ENCODE measurements around the gene DNAH6.

The DNAH6 gene

GRCh38 chr2:84474176-84474575 is 42.1 kb upstream of the DNAH6 start:
- peaks cover 44% of the 10 kb centered on the region for H3K9me3 ChIP-seq (ENCODE audit: control insufficient read depth, low read length)
- DNase-seq: no peak

GRCh38 chr2:84477886-84478285 is 38.4 kb upstream of the DNAH6 start:
- H3K27ac ChIP-seq (ENCODE audit: low read length, poor library complexity, severe bottlenecking): no peak overlapping the region
- H3K18ac ChIP-seq (ENCODE audit: low read depth in 1 of 2, low read length in 2 of 2): no peak overlapping the region
- H3K4me1 ChIP-seq (ENCODE audit: control insufficient read depth, insufficient read depth, low read depth, low read length): peaks cover 4% of the 10 kb centered on the region
- H3K9ac ChIP-seq (ENCODE audit: low read length): no peak overlapping the region
- no peak overlapping the region for H3K4me3 ChIP-seq (ENCODE audit: insufficient read depth in 1 of 2, low read depth in 1 of 2, low read length in 2 of 2)
- no peak overlapping the region for H3K4me2 ChIP-seq (ENCODE audit: low read length, poor library complexity, severe bottlenecking)
- no peak overlapping the region for H2AK5ac ChIP-seq (ENCODE audit: low read length, severe bottlenecking)
- no peak overlapping the region for H2BK5ac ChIP-seq (ENCODE audit: low read depth, low read length, poor library complexity, severe bottlenecking)
- H3K27me3 ChIP-seq (ENCODE audit: control insufficient read depth in 1 of 2, insufficient read depth in 1 of 2, low read length in 2 of 2): no peaks in the 10 kb centered on the region
- H3K14ac ChIP-seq (ENCODE audit: low read length in 2 of 2): no peak overlapping the region
- no CpG with 5 or more reads among the region's 1 CpG for WGBS
- no peaks in the 10 kb centered on the region for H3K79me1 ChIP-seq (replicated peaks; ENCODE audit: low read length, poor library complexity, severe bottlenecking)
- H3K9me3 ChIP-seq (ENCODE audit: control insufficient read depth, low read length): peaks cover 30% of the 10 kb centered on the region
- no peak overlapping the region for H2BK15ac ChIP-seq (ENCODE audit: low read depth, poor library complexity, severe bottlenecking)
- H3K23ac ChIP-seq (ENCODE audit: low read length in 2 of 2): no peak overlapping the region
- H2BK120ac ChIP-seq (ENCODE audit: low read depth, low read length): no peak overlapping the region
- no peak overlapping the region for H2BK12ac ChIP-seq (ENCODE audit: low read length in 2 of 2)
- no peak overlapping the region for H3K4ac ChIP-seq (ENCODE audit: low read depth in 1 of 2, low read length in 2 of 2)
- no peak for DNase-seq
- H4K8ac ChIP-seq (ENCODE audit: low read length): no peak overlapping the region
- H4K91ac ChIP-seq (ENCODE audit: low read length): no peak overlapping the region
- H3K36me3 ChIP-seq (ENCODE audit: control insufficient read depth in 1 of 2, insufficient read depth in 2 of 2, low read depth in 1 of 2, low read length in 2 of 2): no peaks in the 10 kb centered on the region
- H2AFZ ChIP-seq (ENCODE audit: low read depth, low read length): no peak overlapping the region

More at GRCh38 chr2:84474176-84474575, 42.1 kb upstream of the DNAH6 start:
- H3K9ac ChIP-seq (ENCODE audit: low read length): no peak overlapping the region
- H2BK120ac ChIP-seq (ENCODE audit: low read depth, low read length): no peak overlapping the region
- H2AFZ ChIP-seq (ENCODE audit: low read depth, low read length): no peak overlapping the region
- no peak overlapping the region for H3K4me2 ChIP-seq (ENCODE audit: low read length, poor library complexity, severe bottlenecking)
- H3K27ac ChIP-seq (ENCODE audit: low read length, poor library complexity, severe bottlenecking): no peak overlapping the region
- H3K4ac ChIP-seq (ENCODE audit: low read depth in 1 of 2, low read length in 2 of 2): no peak overlapping the region
- H4K91ac ChIP-seq (ENCODE audit: low read length): no peak overlapping the region
- H3K23ac ChIP-seq (ENCODE audit: low read length in 2 of 2): no peak overlapping the region
- no peak overlapping the region for H3K14ac ChIP-seq (ENCODE audit: low read length in 2 of 2)
- no peak overlapping the region for H4K8ac ChIP-seq (ENCODE audit: low read length)
- 88% methylated on average over 4 of the region's 4 CpGs for WGBS
- no peak overlapping the region for H3K4me3 ChIP-seq (ENCODE audit: insufficient read depth in 1 of 2, low read depth in 1 of 2, low read length in 2 of 2)
- H3K36me3 ChIP-seq (ENCODE audit: control insufficient read depth in 1 of 2, insufficient read depth in 2 of 2, low read depth in 1 of 2, low read length in 2 of 2): no peaks in the 10 kb centered on the region
- H2AK5ac ChIP-seq (ENCODE audit: low read length, severe bottlenecking): no peak overlapping the region
- H3K18ac ChIP-seq (ENCODE audit: low read depth in 1 of 2, low read length in 2 of 2): no peak overlapping the region
- no peak overlapping the region for H2BK12ac ChIP-seq (ENCODE audit: low read length in 2 of 2)
- H2BK5ac ChIP-seq (ENCODE audit: low read depth, low read length, poor library complexity, severe bottlenecking): no peak overlapping the region
- no peaks in the 10 kb centered on the region for H3K79me1 ChIP-seq (replicated peaks; ENCODE audit: low read length, poor library complexity, severe bottlenecking)
- no peaks in the 10 kb centered on the region for H3K27me3 ChIP-seq (ENCODE audit: control insufficient read depth in 1 of 2, insufficient read depth in 1 of 2, low read length in 2 of 2)
- no peaks in the 10 kb centered on the region for H3K4me1 ChIP-seq (ENCODE audit: control insufficient read depth, insufficient read depth, low read depth, low read length)
- no peak overlapping the region for H2BK15ac ChIP-seq (ENCODE audit: low read depth, poor library complexity, severe bottlenecking)

- Histone ChIP-seq H3K14ac (ENCODE audit: low read length in 2 of 2) (no peak overlapping the region), H2BK15ac (ENCODE audit: low read depth, poor library complexity, severe bottlenecking) (no peak overlapping the region), H3K27me3 (ENCODE audit: control insufficient read depth in 1 of 2, insufficient read depth in 1 of 2, low read length in 2 of 2) (no peaks in the 10 kb centered on the region), H3K23ac (ENCODE audit: low read length in 2 of 2) (no peak overlapping the region), H3K18ac (ENCODE audit: low read depth in 1 of 2, low read length in 2 of 2) (no peak overlapping the region), H2BK120ac (ENCODE audit: low read depth, low read length) (no peak overlapping the region), H3K36me3 (ENCODE audit: control insufficient read depth in 1 of 2, insufficient read depth in 2 of 2, low read depth in 1 of 2, low read length in 2 of 2) (no peaks in the 10 kb centered on the region), H3K4me2 (ENCODE audit: low read length, poor library complexity, severe bottlenecking) (no peak overlapping the region), H4K8ac (ENCODE audit: low read length) (no peak overlapping the region), H2BK12ac (ENCODE audit: low read length in 2 of 2) (no peak overlapping the region), H3K4me1 (ENCODE audit: control insufficient read depth, insufficient read depth, low read depth, low read length) (peaks cover 4% of the 10 kb centered on the region), H2AK5ac (ENCODE audit: low read length, severe bottlenecking) (no peak overlapping the region), H3K4ac (ENCODE audit: low read depth in 1 of 2, low read length in 2 of 2) (no peak overlapping the region), H3K9me3 (ENCODE audit: control insufficient read depth, low read length) (peaks cover 30% of the 10 kb centered on the region), H3K27ac (ENCODE audit: low read length, poor library complexity, severe bottlenecking) (no peak overlapping the region), H3K9ac (ENCODE audit: low read length) (no peak overlapping the region), H3K79me1 (replicated peaks; ENCODE audit: low read length, poor library complexity, severe bottlenecking) (no peaks in the 10 kb centered on the region), H4K91ac (ENCODE audit: low read length) (no peak overlapping the region), H3K4me3 (ENCODE audit: insufficient read depth in 1 of 2, low read depth in 1 of 2, low read length in 2 of 2) (no peak overlapping the region), H2BK5ac (ENCODE audit: low read depth, low read length, poor library complexity, severe bottlenecking) (no peak overlapping the region), H2AFZ (ENCODE audit: low read depth, low read length) (no peak overlapping the region)
- WGBS: 78% methylated on average over 3 of the region's 3 CpGs
- no peak for DNase-seq
These were observed 37.4 kb upstream of the DNAH6 start for GRCh38 chr2:84478867-84479266.

- no peak overlapping the region for H3K23ac ChIP-seq (ENCODE audit: low read length in 2 of 2)
- H3K36me3 ChIP-seq (ENCODE audit: control insufficient read depth in 1 of 2, insufficient read depth in 2 of 2, low read depth in 1 of 2, low read length in 2 of 2): no peaks in the 10 kb centered on the region
- no peak overlapping the region for H3K14ac ChIP-seq (ENCODE audit: low read length in 2 of 2)
- no peak overlapping the region for H2AK5ac ChIP-seq (ENCODE audit: low read length, severe bottlenecking)
- H3K18ac ChIP-seq (ENCODE audit: low read depth in 1 of 2, low read length in 2 of 2): no peak overlapping the region
- no peak overlapping the region for H2BK5ac ChIP-seq (ENCODE audit: low read depth, low read length, poor library complexity, severe bottlenecking)
- H2BK15ac ChIP-seq (ENCODE audit: low read depth, poor library complexity, severe bottlenecking): no peak overlapping the region
- peak; percentile 28 for DNase-seq
- H3K9me3 ChIP-seq (ENCODE audit: control insufficient read depth, low read length): peaks cover 23% of the 10 kb centered on the region
- WGBS: 59% methylated on average over 5 of the region's 5 CpGs
- peaks cover 4% of the 10 kb centered on the region for H3K4me1 ChIP-seq (ENCODE audit: control insufficient read depth, insufficient read depth, low read depth, low read length)
- H4K91ac ChIP-seq (ENCODE audit: low read length): no peak overlapping the region
- H4K8ac ChIP-seq (ENCODE audit: low read length): no peak overlapping the region
- H2AFZ ChIP-seq (ENCODE audit: low read depth, low read length): no peak overlapping the region
- H3K79me1 ChIP-seq (replicated peaks; ENCODE audit: low read length, poor library complexity, severe bottlenecking): no peaks in the 10 kb centered on the region
- no peaks in the 10 kb centered on the region for H3K27me3 ChIP-seq (ENCODE audit: control insufficient read depth in 1 of 2, insufficient read depth in 1 of 2, low read length in 2 of 2)
- no peak overlapping the region for H2BK12ac ChIP-seq (ENCODE audit: low read length in 2 of 2)
- no peak overlapping the region for H3K9ac ChIP-seq (ENCODE audit: low read length)
- no peak overlapping the region for H3K27ac ChIP-seq (ENCODE audit: low read length, poor library complexity, severe bottlenecking)
- H3K4me2 ChIP-seq (ENCODE audit: low read length, poor library complexity, severe bottlenecking): no peak overlapping the region
- H2BK120ac ChIP-seq (ENCODE audit: low read depth, low read length): no peak overlapping the region
- H3K4ac ChIP-seq (ENCODE audit: low read depth in 1 of 2, low read length in 2 of 2): no peak overlapping the region
- no peak overlapping the region for H3K4me3 ChIP-seq (ENCODE audit: insufficient read depth in 1 of 2, low read depth in 1 of 2, low read length in 2 of 2)
These were observed 34.6 kb upstream of the DNAH6 start for GRCh38 chr2:84481702-84482101.
